HG02973 (cell line): ENCODE results near the gene LRRC3.
"Not testable (repeated sequence)": the region's sequence is repeated elsewhere in the genome, so short reads cannot be mapped to it uniquely, and the experiment has no call there.

Experiments
- ATAC-seq: cut with Tn5 transposase; IDR thresholded peaks from one replicate; pipeline ENCODE4 v1.9.1; 2021; ENCODE audit warnings: moderate library complexity; ENCODE audit not compliant: unreplicated experiment

LRRC3 gene, protein sequence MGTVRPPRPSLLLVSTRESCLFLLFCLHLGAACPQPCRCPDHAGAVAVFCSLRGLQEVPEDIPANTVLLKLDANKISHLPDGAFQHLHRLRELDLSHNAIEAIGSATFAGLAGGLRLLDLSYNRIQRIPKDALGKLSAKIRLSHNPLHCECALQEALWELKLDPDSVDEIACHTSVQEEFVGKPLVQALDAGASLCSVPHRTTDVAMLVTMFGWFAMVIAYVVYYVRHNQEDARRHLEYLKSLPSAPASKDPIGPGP

DNA sequence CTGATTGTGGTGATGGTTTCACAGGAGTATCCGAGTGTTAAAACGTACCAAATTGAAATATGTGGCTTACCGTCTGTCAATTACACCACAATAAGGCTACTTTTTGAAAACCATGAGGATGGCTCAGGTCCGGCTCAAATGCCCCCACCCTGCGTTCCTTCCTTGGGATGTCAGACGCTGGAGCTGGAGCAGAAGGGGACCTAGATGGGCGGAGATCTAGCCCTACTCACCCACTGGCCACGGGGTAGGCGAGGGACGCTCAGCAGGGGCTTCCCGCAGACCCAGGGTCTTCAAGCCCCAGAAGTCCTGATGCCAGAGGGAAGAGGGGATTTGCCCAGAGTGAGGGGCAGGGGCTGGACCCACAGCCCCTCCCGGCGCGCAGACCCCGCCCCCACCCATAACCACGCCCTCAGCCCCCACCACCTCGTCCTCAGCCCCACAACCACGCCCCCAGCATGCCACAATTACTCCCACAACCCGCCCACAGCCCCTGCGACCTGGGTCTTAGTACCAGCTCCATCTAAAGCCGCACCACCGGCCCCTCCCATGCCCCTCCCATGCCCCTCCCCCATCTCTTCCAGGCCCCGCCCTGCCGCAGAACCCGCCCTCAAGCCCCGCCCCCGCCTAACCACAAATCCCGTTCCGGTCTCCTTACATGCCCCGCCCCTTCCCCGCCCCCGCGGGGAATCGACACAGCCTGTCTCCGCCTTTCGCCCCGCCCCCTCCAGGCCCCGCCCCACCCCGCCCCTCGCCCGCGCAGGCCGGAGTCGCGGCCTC lies at the start of gene LRRC3:
Gene LRRC3, plus strand, starts transcription at position 764 of the 777 bp plus-strand sequence. CDS start 1,135 bp downstream, outside the sequence.
- no peak for ATAC-seq

DNA sequence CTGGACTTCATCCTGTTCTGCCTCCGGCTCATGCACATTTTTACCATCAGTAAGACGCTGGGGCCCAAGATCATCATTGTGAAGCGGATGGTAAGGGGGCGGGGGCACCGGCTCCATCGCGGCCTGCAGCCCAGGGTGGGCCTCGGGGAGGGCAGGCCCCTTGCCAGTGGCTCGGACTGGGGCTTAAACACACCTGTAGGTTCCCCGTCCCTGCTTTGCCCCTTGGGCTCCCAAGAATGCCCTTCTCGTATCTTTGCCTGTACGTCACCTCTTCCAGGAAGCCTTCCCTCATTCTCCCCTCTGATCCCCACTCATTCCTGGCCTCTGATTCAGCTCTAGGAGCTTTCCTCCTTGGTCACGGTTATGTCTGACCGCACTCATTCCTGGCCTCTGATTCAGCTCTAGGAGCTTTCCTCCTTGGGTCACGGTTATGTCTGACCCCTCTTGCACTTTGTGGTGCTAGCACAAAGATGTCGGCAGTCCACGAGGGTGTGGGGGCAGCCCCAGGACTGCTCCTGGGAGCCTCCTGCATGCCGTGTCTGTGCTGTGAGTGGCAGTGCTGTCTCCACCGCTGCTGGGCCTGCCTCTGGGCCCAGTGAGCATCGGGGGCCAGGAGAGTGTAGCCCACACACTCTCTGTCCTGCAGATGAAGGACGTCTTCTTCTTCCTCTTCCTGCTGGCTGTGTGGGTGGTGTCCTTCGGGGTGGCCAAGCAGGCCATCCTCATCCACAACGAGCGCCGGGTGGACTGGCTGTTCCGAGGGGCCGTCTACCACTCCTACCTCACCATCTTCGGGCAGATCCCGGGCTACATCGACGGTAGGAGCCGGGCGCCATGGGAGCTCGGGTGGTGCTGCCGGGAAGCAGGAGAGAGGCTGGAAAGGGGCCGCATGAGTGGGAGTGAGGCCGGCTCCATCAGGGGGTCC lies 49.1 kb upstream of the LRRC3 start:
- ATAC-seq, result no peak

DNA sequence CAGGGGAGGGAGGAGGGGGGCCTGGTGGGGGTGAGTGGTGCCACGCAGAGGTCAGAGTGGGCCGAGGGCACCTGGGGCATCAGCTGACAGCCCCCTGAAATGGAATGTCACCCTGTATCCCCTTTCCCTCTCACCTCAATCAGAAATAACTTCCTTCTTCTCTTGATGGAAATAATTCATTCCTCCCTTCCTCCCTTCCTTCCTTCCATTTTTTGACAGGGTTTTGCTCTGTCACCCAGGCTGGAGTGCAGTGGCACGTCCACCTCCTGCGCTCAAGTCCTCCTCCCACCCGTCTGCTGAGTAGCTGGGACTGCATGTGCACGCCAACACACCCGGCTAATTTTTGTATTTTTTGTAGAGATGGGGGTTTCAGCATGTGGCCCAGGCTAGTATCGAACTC lies 48.4 kb upstream of the LRRC3 start:
- no peak for ATAC-seq

DNA sequence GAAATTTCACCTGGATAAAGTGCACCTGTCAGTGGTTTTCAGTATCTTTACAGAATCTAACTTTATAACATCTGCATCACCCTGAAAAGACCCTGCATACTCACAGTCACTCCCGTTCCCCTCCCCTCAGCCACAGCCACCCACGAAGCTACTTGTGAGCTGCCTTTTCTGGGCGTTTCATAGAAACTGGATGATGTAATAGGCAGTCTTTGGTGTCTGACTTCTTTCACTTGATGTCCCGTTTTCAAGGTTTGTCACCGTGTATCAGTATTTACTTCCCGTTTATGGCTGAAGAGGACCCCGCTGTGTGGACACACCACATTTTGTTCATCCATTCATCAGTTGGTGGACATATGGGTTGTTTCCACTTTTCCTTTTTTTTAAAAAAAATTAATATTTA lies 47.8 kb upstream of the LRRC3 start:
- ATAC-seq, result no peak

DNA sequence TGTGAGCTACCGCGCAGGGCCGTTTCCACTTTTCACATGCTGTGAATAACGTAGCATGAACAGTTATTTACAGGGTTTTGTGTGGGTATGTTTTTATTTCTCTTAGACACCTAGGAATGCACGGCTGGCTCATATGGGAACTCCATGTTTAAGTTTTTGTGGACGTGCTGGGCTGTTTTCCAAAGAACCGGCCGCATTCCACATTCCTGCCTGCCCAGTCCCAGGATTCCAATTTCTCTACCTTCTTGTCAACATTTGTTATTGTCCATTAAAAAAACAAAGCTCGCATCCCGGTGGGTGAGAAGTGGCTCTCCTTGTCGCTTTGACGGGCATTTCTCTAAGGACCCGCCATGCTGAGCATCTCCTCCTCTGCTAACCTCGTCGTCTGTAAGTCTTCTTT lies 47.1 kb upstream of the LRRC3 start:
- ATAC-seq, result no peak

DNA sequence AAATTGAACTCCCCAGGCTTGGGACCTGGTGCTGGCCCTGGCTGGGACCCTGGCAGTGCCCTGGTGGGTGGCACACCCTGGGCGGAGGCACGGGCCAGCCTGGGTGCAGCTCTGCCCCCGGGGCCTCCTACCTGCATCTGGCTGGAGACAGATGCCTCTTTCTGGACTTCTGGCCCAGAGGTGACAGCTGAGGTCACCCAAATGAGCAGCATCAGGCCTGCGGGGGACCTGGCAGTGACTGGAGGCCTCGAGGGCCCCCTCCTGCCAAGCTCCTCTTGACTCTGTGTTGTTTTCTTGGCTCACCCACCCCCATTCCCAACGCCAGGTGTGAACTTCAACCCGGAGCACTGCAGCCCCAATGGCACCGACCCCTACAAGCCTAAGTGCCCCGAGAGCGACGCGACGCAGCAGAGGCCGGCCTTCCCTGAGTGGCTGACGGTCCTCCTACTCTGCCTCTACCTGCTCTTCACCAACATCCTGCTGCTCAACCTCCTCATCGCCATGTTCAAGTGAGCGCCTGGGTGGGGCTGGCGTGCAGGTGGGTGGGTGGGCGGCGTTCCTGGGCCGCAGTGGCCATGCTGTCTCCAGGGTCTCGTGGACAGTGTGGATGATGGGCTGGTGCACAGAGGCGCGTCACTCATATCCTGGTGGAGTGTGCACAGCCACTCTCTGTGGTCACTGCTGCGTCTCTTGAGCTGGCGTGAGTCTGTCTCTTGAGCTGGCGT lies 41.6 kb upstream of the LRRC3 start:
- no peak for ATAC-seq

DNA sequence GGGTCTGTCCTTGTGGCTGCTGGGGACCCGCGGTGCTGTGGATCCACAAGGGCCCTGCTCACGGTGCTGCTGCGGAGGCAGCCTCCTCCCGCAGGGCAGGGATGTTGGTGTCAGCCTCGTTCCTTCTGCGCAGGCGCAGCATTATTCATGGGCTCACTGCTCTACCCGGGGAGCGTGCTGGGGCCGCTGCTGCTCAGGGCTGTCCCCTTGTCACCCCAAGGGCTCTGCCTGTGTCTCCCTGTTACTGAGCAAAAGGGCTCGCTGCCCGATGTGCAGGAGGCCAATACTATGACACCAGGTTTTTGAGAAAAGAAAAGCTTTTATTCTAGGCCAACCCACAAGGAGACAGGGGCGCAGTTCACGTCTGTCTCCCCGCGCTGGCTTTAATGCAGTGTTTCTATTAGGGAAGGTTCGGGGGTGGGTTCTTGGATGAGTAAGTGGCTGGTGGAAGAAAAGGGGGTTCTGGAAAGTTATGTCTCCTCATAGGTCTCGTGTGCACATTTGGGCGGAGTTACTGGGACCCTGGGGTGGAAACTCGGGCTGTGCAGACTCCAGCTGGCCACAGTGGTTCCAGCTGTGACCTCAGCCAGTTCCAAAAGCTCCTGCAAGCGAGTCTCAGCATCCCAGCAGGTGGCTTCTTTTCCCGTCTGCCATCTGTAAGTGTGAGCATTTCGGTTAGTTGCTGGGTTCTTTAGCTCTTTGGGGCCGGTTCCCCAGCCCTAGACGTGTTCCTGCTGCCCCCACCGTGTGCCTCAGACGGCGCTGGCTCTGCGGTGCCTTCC lies 40.8 kb upstream of the LRRC3 start:
- no peak for ATAC-seq

DNA sequence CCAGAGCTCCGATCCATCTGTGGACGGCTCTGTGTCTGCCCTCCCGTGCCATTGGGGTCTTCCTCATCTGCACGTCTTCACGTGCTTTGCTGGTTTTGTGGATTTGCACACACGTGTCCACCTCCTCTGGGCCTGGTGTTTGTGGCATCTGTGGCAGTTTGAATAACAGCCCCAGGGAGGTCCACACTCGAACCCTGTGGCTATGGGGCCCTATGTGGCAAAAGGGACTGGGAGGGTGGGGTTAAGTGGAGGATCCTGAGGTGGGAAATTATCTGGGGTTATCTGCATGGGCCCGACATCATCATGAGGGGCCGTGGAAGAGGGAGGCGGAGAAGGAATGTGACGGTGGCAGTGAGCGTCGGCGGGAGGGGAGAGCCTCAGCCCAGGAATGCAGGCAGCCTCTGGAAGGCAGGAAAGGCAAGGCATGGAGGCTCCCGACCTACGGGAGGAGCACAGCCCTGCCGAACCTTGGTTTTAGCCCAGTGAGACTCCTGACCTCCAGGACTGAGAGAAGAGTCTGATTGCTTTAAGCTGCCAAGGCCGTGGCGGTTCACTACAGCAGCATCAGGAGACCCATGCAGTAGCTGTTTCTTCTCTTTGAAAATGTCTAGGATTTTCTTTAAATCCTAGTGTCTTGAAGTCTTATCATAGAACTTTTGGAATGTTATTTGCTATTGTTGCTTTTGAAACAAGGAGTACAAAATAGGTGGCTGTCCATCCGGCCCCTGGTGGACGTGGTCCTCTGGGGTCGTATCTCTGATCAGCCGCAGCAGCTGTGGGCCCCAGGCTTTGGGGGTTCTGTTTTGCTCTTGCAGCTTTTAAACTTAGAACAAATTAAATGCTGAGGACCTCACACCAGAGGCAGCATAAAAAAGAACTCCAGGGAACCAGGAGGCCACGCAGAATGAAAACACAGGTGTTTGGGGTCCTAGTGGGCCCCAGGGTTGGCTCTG lies 40.0 kb upstream of the LRRC3 start:
- ATAC-seq, result no peak

DNA sequence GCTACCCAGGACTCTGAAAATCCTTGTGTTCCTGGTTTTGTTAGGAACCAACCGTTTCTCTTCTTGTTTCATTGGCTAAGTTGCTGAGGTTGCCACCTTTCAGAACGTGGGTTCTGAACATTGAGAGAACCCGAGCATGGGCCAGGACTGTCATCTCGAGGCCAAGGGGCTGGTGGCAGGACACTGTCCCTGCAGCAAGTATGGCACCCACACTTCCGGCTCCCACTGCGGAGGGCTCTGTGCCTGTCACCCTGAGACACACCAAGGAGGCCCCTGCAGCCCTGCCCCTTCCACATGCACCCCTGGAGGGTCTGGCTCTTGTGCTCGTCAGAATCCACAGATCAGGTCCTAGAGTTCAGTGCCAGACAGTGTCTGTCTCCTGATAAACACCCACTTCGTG lies 39.1 kb upstream of the LRRC3 start:
- no peak for ATAC-seq

DNA sequence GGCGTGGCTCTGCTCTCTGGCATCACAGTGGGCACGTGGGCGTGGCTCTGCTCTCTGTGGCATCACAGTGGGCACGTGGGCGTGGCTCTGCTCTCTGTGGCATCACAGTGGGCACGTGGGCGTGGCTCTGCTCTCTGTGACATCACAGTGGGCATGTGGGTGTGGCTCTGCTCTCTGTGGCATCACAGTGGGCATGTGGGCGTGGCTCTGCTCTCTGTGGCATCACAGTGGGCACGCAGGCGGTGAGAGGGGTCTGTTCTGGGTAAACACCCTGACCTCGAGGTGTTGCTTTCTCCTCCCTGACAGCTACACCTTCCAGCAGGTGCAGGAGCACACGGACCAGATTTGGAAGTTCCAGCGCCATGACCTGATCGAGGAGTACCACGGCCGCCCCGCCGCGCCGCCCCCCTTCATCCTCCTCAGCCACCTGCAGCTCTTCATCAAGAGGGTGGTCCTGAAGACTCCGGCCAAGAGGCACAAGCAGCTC lies 37.6 kb upstream of the LRRC3 start:
- ATAC-seq, result not testable (repeated sequence)

DNA sequence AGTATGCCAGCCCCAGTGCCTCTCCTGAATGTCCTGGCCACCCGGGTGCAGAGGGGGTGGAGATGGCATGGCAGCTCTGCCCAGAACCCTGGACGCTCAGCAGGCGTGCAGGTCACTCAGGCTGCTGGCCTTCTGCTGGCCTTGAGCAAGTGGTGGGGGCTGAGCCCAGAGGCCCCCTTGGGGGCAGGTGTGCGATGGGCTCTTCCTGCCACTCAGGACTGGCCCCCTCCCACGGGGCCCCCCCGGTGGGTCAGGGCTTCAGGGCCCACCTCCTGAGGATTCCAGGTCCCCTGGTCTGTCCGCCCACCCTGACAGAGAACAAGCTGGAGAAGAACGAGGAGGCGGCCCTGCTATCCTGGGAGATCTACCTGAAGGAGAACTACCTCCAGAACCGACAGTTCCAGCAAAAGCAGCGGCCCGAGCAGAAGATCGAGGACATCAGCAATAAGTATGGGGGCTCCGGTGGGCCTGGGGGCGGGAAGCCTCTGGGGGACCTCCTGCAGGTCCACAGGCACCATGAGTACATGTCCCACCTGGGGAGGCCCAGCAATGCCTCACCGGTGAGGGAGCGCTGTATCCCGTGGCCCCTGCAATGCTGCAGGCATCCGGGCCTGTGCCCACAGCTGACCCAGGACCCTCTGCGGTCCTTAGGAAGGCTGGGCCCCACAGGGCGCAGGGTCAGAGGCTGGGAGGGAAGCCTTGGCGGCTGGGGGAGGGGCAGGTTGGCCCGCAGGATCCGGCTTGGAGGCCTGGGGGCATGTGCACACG lies 37.0 kb upstream of the LRRC3 start:
- ATAC-seq, result no peak

DNA sequence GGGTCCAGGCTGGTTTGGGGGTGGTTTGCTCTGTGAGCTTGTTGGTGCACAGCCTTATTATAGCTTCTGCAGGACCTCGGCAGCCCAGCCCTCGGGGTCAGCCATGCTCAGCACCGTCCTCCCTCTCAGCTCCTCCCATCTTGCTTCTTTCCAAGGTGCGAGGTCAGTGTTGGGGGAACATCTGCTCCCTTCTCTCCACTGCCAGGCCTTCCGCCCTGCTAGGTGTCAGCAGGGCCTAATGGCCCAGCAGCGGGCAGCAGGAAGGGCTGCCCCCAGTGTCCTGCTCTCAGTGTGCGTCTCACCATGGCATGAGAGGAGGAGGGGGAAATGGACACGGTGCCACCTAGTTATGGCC lies 36.5 kb upstream of the LRRC3 start:
- no peak for ATAC-seq

DNA sequence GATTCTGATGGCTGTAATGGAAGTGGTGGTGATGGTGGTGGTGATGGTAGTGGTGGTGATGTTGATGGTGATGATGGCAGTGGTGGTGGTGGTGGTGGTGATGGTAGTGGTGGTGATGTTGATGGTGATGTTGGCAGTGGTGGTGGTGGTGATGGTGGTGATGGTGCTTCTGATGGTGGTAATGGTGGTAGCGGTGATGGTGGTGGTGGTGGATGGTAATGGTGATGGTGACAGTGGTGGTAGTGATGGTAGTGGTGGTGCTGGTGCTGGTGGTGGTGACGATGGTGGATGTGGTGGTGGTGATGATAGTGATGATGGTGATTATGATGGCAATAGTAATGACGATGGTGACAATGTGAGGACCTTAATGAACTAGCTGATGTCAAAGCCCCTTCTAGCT lies 35.6 kb upstream of the LRRC3 start:
- ATAC-seq, result no peak

DNA sequence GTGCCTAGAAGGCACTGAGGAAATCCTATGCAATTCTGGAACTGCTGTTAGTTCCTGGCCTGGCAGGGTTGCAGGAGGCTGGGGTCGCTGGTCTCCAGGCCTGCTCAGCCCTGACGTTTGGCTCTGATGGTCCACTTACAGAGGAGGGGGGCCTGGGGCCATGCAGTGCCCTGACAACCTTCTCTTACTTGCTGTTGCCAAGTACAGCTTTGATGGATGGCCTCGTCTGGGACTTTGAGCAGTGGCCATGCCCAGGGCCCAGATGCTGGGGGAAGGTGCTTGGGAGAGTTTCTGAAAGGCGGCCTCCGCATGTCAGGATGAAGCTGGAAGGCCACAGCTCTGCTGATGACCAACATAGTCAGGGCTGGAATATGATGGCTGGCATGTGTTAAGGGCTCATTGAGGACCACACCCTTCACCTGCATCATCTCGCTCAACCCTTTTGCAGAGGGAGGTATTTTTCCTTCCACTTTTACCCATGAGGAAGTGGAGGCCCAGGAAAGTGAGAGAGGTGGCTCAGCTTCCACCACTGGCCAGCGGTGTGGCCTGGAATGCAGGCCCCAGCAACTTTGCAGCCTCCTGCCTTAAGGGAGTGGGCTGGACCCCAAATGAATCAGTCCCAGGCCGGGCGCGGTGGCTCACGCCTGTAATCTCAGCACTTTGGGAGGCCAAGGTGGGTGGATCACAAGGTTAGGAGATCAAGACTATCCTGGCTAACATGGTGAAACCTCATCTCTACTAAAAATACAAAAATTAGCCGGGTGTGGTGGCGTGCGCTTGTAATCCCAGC lies 34.7 kb upstream of the LRRC3 start:
- no peak for ATAC-seq

DNA sequence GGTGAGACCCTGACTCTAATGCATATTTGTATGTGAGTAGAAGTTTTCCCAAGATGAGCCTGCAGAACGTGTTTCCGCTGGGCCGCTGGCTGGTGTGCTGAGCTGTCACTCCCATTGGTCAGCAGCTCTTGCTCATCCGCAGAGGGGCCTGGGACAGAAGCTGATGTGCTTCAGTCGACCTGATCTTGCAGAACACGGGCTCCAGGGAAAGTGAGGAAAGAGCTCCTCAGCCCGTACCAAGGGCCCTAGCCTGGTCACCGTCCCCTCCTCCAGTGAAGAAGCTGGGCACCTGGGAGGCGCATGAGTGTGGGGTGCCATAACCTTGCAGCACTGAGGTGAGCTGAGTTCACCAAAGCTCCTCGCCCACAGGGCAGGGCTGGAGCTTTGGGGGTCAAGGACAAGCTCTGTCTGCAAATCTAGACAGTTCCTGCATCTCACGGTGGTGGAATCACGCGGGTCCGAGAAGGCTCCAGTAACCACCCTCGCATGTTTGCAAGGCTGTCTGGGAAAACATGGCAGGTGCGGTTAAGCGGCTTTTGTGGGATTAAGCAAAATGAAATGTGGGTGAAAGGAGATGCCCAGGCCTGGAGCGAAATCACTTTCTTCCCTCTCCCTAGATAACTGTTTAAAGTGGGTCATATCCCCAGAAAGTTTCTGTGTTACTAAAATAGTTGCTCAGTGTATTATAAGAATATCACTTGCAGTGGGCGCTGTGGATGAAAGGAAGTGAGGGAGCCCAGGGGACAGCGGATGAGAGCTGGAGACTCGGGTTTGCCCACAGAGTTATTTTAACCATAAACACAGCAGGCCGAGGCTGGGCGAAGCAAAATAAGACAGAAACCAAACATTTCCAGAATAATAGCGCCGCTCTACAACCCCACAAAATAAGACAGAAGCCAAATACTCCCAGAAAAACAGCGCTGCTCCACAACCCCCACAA lies 33.1 kb upstream of the LRRC3 start:
- no peak for ATAC-seq

DNA sequence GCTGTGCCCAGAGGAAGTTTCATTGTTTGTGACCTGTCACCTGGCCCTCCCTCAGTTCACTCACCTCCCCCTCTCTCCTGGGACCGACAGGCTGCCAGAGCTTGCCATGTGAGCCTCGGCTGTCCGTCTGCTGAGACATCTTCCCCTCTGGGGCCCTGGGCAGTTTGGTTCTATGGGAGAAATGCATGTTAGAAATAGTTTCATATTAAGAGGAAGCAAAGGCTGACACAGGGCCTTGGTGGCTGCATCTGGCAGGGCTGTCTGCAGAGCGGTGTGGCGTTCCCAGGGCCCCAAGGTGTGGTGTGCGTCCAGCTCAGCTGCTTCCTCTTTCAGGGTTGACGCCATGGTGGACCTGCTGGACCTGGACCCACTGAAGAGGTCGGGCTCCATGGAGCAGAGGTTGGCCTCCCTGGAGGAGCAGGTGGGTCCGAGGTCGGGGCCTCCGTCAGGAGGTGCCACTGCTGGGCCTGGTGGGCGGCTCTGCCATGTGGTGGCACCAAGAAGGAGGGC lies 31.9 kb upstream of the LRRC3 start:
- no peak for ATAC-seq
